ENCODE measurements around the gene TFAP2E.

TFAP2E gene

GRCh38 chr1:35591211-35591610 lies 18.1 kb downstream of the TFAP2E start:
- H3K36me3 Mint-ChIP-seq (ENCODE audit: low read depth), result peaks cover 5% of the 10 kb centered on the region
- H3K9me3 Mint-ChIP-seq, result no peaks in the 10 kb centered on the region
- no peak overlapping the region for H3K4me3 Mint-ChIP-seq
- H3K27ac Mint-ChIP-seq, result peak overlapping the region; percentile 5
- H3K27me3 Mint-ChIP-seq (ENCODE audit: low read depth), result no peaks in the 10 kb centered on the region
- peaks cover 10% of the 10 kb centered on the region for H3K4me1 Mint-ChIP-seq (ENCODE audit: low read depth)

- Mint-ChIP-seq H3K4me1 (ENCODE audit: low read depth) (peaks cover 10% of the 10 kb centered on the region), H3K27me3 (ENCODE audit: low read depth) (no peaks in the 10 kb centered on the region), H3K4me3 (no peak overlapping the region), H3K27ac (no peak overlapping the region), H3K36me3 (ENCODE audit: low read depth) (peaks cover 5% of the 10 kb centered on the region), H3K9me3 (no peaks in the 10 kb centered on the region)
Observed at GRCh38 chr1:35592991-35593769, 20.1 kb downstream of the TFAP2E start.

DNA sequence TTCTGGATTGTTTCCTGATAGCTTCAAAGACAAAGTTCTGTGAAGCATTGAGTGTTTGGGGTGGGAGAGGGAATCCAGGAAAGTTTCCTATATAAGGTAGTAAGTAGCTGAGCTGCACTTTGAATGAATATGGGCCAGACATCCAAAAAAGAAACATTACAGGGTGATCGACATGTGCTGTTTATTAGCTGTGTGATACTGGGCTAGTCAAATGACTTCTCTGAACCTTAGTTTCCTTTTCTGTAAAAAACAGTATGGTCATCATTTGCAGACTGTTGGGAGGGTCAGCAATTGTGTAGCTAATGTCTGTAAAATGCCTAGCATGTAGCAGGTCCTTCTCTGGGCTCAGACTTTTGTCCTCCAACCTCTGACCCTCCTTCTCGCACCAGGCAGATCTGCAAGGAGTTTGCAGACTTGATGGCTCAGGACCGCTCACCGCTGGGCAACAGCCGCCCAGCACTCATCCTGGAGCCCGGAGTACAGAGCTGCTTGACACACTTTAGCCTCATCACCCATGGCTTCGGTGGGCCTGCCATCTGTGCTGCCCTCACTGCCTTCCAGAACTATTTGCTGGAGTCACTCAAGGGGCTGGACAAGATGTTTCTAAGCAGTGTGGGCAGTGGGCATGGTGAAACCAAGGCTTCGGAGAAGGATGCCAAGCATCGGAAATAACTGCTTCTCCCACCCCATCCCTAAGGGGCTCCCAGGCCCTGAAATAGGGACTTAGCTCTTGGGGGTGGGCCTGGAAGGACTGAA lies 21.1 kb downstream of the TFAP2E start:
- no peaks in the 10 kb centered on the region for H3K9me3 Mint-ChIP-seq
- H3K4me1 Mint-ChIP-seq (ENCODE audit: low read depth), result peaks cover 10% of the 10 kb centered on the region
- H3K27me3 Mint-ChIP-seq (ENCODE audit: low read depth), result no peaks in the 10 kb centered on the region
- no peak overlapping the region for H3K27ac Mint-ChIP-seq
- no peak overlapping the region for H3K4me3 Mint-ChIP-seq
- H3K36me3 Mint-ChIP-seq (ENCODE audit: low read depth), result peaks cover 5% of the 10 kb centered on the region

DNA sequence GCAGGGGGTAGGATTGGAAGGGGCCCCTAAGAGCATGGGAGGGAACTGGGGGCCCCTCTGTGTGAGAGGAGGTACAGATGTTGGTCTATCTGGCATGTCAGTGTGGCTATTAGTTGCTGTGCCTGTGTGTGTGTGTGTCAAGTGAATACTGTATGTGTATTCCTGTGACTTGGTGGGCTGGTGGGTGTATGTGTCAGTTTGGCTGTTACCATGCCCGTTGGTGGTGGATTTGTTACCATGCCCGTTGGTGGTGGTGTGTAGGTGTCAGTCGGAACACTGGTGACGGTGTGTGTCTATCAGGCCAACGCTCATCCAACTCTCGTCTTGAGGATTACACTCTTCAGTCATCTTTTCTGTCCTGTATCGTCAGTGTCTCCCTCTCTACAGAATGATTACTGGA lies 22.6 kb downstream of the TFAP2E start:
- Mint-ChIP-seq H3K27ac (no peak overlapping the region), H3K36me3 (ENCODE audit: low read depth) (peaks cover 9% of the 10 kb centered on the region), H3K4me3 (no peak overlapping the region), H3K4me1 (ENCODE audit: low read depth) (peaks cover 10% of the 10 kb centered on the region), H3K9me3 (no peaks in the 10 kb centered on the region), H3K27me3 (ENCODE audit: low read depth) (no peaks in the 10 kb centered on the region)

- H3K27me3 Mint-ChIP-seq (ENCODE audit: low read depth), result no peaks in the 10 kb centered on the region
- H3K27ac Mint-ChIP-seq, result no peak overlapping the region
- H3K4me3 Mint-ChIP-seq, result no peak overlapping the region
- peaks cover 11% of the 10 kb centered on the region for H3K36me3 Mint-ChIP-seq (ENCODE audit: low read depth)
- H3K4me1 Mint-ChIP-seq (ENCODE audit: low read depth), result peaks cover 7% of the 10 kb centered on the region
- H3K9me3 Mint-ChIP-seq, result no peaks in the 10 kb centered on the region
Observed at GRCh38 chr1:35597870-35598269, 24.8 kb downstream of the TFAP2E start.

- H3K4me3 Mint-ChIP-seq, result no peak overlapping the region
- H3K27me3 Mint-ChIP-seq (ENCODE audit: low read depth), result no peaks in the 10 kb centered on the region
- no peaks in the 10 kb centered on the region for H3K9me3 Mint-ChIP-seq
- peaks cover 14% of the 10 kb centered on the region for H3K36me3 Mint-ChIP-seq (ENCODE audit: low read depth)
- peak overlapping the region; percentile 7 for H3K27ac Mint-ChIP-seq
- H3K4me1 Mint-ChIP-seq (ENCODE audit: low read depth), result peaks cover 2% of the 10 kb centered on the region
Observed at GRCh38 chr1:35598895-35599294, 25.8 kb downstream of the TFAP2E start.

DNA sequence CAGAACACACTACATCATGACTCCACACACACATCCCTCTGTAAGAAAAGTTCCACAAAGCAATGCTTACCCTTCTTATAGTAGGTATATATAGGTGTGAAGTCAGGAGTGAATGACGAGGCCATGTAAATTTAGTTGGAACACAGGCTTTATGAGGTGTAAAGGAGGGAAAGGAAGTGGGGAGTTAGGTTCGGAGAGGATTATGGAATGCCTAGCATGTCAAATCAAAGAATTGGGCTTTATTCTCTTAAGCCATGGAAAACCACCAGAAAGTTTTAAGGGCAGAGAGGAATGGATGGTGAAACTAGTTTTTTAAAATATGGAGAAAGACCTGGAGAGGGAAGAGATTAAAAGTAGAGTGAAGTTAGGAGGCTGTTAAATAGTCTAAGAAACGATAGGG lies 26.3 kb downstream of the TFAP2E start:
- Mint-ChIP-seq H3K4me1 (ENCODE audit: low read depth) (no peaks in the 10 kb centered on the region), H3K9me3 (no peaks in the 10 kb centered on the region), H3K36me3 (ENCODE audit: low read depth) (peaks cover 18% of the 10 kb centered on the region), H3K27me3 (ENCODE audit: low read depth) (no peaks in the 10 kb centered on the region), H3K27ac (no peak overlapping the region), H3K4me3 (no peak overlapping the region)

DNA sequence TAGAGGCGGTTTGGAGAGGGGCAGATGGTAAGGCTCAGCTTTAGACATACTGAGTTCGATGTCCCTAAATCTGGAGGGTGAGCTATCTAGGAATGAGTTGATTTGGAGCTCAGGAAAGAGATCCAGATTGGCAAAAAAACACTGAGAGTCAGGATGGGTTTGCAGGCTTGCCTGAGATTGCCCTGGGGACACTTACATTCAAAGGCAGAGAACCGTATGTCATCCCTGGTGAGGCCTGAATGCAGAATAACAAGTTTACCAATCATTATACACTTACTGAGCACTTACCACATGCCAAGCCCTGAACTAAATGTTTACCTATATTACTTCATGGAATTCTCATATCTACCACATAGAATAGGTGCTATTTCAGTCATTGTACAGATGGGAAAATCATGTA lies 27.5 kb downstream of the TFAP2E start:
- H3K27me3 Mint-ChIP-seq (ENCODE audit: low read depth), result no peaks in the 10 kb centered on the region
- H3K36me3 Mint-ChIP-seq (ENCODE audit: low read depth), result peaks cover 23% of the 10 kb centered on the region
- no peaks in the 10 kb centered on the region for H3K9me3 Mint-ChIP-seq
- H3K4me1 Mint-ChIP-seq (ENCODE audit: low read depth), result no peaks in the 10 kb centered on the region
- H3K27ac Mint-ChIP-seq, result no peak overlapping the region
- H3K4me3 Mint-ChIP-seq, result no peak overlapping the region

DNA sequence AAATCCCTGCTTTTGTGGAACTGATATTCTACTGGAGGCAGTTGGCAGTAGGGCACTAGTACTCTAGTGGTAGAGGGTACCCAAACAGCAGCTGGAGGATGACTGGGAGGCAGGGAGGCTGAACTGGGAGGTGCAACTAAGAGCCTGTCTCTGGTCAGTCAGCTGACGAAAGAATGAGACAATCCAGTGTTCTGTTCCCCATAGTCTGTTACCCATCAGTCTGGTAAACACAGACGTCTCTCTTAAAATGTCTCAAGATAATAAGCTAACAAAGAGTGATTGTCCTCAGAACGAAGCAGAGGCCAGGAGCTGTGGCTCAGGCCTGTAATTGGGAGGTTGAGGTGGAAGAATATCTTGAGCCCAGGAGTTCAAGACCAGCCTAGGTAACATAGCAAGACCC lies 30.4 kb downstream of the TFAP2E start:
- Mint-ChIP-seq H3K27me3 (ENCODE audit: low read depth) (no peaks in the 10 kb centered on the region), H3K4me3 (no peak overlapping the region), H3K36me3 (ENCODE audit: low read depth) (peaks cover 39% of the 10 kb centered on the region), H3K4me1 (ENCODE audit: low read depth) (peaks cover 11% of the 10 kb centered on the region), H3K9me3 (no peaks in the 10 kb centered on the region), H3K27ac (no peak overlapping the region)

DNA sequence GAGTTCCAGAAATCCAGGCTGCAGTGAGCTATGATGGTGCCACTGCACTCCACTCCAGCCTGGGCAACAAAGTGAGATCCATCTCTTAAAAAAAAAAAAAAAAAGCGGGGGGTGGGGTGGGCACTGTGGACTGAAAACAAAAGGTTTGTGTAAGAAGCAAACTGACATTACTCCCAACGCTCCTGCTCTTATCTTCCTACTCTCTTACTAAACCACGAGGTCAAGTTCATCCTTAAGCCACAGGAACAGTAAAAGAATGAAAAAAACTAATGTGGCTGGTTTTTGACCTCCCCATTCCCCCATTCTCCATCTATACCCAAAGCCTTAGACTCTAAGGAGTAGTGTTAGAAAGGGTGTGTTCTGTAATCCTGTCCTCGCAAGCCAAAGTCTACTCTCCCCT lies 30.8 kb downstream of the TFAP2E start:
- H3K4me3 Mint-ChIP-seq, result no peak overlapping the region
- H3K27ac Mint-ChIP-seq, result no peak overlapping the region
- peaks cover 40% of the 10 kb centered on the region for H3K36me3 Mint-ChIP-seq (ENCODE audit: low read depth)
- H3K27me3 Mint-ChIP-seq (ENCODE audit: low read depth), result no peaks in the 10 kb centered on the region
- H3K9me3 Mint-ChIP-seq, result no peaks in the 10 kb centered on the region
- H3K4me1 Mint-ChIP-seq (ENCODE audit: low read depth), result peaks cover 11% of the 10 kb centered on the region

DNA sequence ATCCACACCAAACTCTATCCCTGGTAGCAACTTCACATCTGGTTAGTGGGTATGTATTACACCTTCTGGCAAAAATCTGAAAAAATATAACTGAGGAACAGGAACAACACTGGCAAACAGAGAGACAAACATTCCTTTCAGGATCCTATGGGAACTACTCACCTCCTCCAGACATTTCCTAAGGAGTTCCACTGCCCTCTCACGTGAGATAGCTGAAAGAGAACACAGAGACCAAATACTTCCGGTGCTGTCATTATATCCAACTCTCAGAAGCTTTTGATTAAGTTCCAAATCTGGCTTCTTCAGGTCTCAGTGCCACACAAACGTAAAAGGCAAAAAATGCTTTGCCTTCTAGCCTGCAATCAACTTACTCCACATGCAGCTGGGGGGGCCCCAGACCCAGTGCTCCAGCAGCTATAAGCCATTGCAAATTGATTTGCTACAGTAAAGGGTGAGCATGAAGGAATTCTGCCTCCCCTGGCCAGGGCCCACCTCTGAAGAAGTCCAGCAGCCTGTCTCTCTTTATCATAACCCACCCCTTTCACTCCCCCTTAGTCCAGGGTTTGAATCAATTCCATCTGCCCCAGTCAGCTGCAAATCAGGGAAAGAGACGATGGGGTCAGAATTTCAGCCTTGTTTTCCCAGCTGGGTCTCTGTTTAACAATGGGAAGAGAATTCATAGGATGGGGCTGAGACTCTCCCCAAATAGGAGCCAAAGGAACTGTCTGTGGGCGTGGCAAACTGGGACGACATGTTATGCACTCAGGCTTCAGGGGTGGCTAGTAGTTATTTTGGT lies 32.2 kb downstream of the TFAP2E start:
- Mint-ChIP-seq H3K9me3 (no peaks in the 10 kb centered on the region), H3K4me1 (ENCODE audit: low read depth) (peaks cover 11% of the 10 kb centered on the region), H3K36me3 (ENCODE audit: low read depth) (peaks cover 40% of the 10 kb centered on the region), H3K4me3 (no peak overlapping the region), H3K27ac (no peak overlapping the region), H3K27me3 (ENCODE audit: low read depth) (no peaks in the 10 kb centered on the region)

GRCh38 chr1:35605867-35606182 lies 32.7 kb downstream of the TFAP2E start:
- H3K36me3 Mint-ChIP-seq (ENCODE audit: low read depth), result peaks cover 41% of the 10 kb centered on the region
- H3K27ac Mint-ChIP-seq, result no peak overlapping the region
- H3K27me3 Mint-ChIP-seq (ENCODE audit: low read depth), result no peaks in the 10 kb centered on the region
- H3K4me1 Mint-ChIP-seq (ENCODE audit: low read depth), result peaks cover 11% of the 10 kb centered on the region
- no peak overlapping the region for H3K4me3 Mint-ChIP-seq
- H3K9me3 Mint-ChIP-seq, result no peaks in the 10 kb centered on the region

- peaks cover 16% of the 10 kb centered on the region for H3K4me1 Mint-ChIP-seq (ENCODE audit: low read depth)
- H3K9me3 Mint-ChIP-seq, result no peaks in the 10 kb centered on the region
- H3K4me3 Mint-ChIP-seq, result no peak overlapping the region
- H3K27me3 Mint-ChIP-seq (ENCODE audit: low read depth), result no peaks in the 10 kb centered on the region
- H3K27ac Mint-ChIP-seq, result no peak overlapping the region
- peaks cover 38% of the 10 kb centered on the region for H3K36me3 Mint-ChIP-seq (ENCODE audit: low read depth)
Observed at GRCh38 chr1:35611655-35612054, 38.5 kb downstream of the TFAP2E start.

DNA sequence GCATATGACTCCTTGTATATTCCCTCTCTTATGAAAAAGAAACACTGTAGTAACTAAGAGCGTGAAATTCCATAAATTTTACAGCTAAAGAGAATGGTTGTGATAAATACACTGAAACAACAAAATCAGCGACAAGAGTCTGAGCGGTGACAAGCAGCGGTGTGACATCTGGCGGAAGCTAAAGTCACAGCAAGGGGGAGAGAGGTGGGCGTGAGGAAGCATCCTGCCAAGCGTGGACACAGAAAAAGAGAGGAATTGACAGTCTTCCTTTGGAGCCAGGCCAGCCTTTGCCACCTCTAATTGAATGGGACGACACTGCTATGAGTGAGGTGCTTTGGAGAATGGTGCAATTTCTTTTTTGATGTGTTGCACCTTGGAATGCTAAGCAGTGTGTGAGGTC lies 42.3 kb downstream of the TFAP2E start:
- Mint-ChIP-seq H3K4me1 (ENCODE audit: low read depth) (peaks cover 14% of the 10 kb centered on the region), H3K4me3 (no peak overlapping the region), H3K27ac (no peak overlapping the region), H3K9me3 (no peaks in the 10 kb centered on the region), H3K27me3 (ENCODE audit: low read depth) (no peaks in the 10 kb centered on the region), H3K36me3 (ENCODE audit: low read depth) (peaks cover 33% of the 10 kb centered on the region)
